PC-3 (cell line): ENCODE measurements around the gene DIAPH1. TPM values are rescaled to one million over a fixed set of nuclear protein-coding genes. Genes with fewer than 3 reads are reported as not detected.

Experiments
- ATAC-seq: fragments of 200-7000 bp; cut with Tn5 transposase; 2 replicates; pipeline ENCODE4 v1.9.1; 2020; ENCODE audit warnings: mild to moderate bottlenecking, moderate library complexity
- BruUV-seq: library from RNA; stranded (reverse); fragments of 400-500 nt; replicated peaks from 2 replicates; lab custom pipeline; 2021; lab: Mats Ljungman, UMichigan
- CTCF ChIA-PET: fragments of 300-600 bp; sonication (Branson Sonifier 250); formaldehyde crosslinking; loops from one replicate; lab custom pipeline; 2022; ENCODE audit warnings: antibody characterized with exemption; lab: Charles Lee
- POLR2A ChIA-PET: fragments of 300-600 bp; sonication (Branson Sonifier 250); formaldehyde crosslinking; loops from one replicate; lab custom pipeline; 2022; ENCODE audit warnings: antibody characterized with exemption; ENCODE audit not compliant: unreplicated experiment; lab: Charles Lee
- DNase-seq: peaks from one replicate; pipeline ENCODE4 v3.0.0-alpha.2; 2015
- H2AFZ ChIP-seq: fragments of 300-600 bp; sonication (generic); 2 replicates; pipeline ENCODE4 v1.6.0; 2016; ENCODE audit warnings: antibody characterized with exemption, low read length
- H3F3A ChIP-seq: fragments of 300-600 bp; sonication (generic); one replicate; pipeline ENCODE4 v1.6.0; 2017; ENCODE audit warnings: antibody characterized with exemption, low read length, control low read depth, mild to moderate bottlenecking; ENCODE audit not compliant: unreplicated experiment
- H3K27ac ChIP-seq: fragments of 300-600 bp; sonication (generic); 2 replicates; pipeline ENCODE4 v1.5.1; 2016; ENCODE audit warnings: mild to moderate bottlenecking, low read length
- H3K27me3 ChIP-seq: fragments of 300-600 bp; sonication (generic); 2 replicates; pipeline ENCODE4 v1.6.1; 2016; ENCODE audit warnings: low read length, mixed read lengths
- H3K36me3 ChIP-seq: fragments of 300-600 bp; sonication (generic); 2 replicates; pipeline ENCODE4 v1.6.1; 2016; ENCODE audit warnings: low read depth, mixed run types, low read length, mixed read lengths
- H3K4me1 ChIP-seq: fragments of 300-600 bp; sonication (generic); 2 replicates; pipeline ENCODE4 v1.5.1; 2016; ENCODE audit warnings: low read length; ENCODE audit not compliant: insufficient read depth
- H3K4me2 ChIP-seq: fragments of 300-600 bp; sonication (generic); 2 replicates; pipeline ENCODE4 v1.6.0; 2016; ENCODE audit warnings: low read length
- H3K4me3 ChIP-seq: fragments of 300-600 bp; sonication (generic); 2 replicates; pipeline ENCODE4 v1.5.1; 2016; ENCODE audit warnings: mild to moderate bottlenecking, low read length, mixed read lengths
- H3K79me2 ChIP-seq: fragments of 300-600 bp; sonication (generic); 2 replicates; pipeline ENCODE4 v1.6.1; 2017; ENCODE audit warnings: low read length, mixed read lengths
- H3K9ac ChIP-seq: fragments of 300-600 bp; sonication (generic); 2 replicates; pipeline ENCODE4 v1.6.0; 2016; ENCODE audit warnings: mild to moderate bottlenecking, low read length
- H3K9me2 ChIP-seq: fragments of 300-600 bp; sonication (generic); replicated peaks from 2 replicates; pipeline ENCODE4 v1.6.1; 2016; ENCODE audit warnings: mixed run types, low read length, mixed read lengths
- H3K9me3 ChIP-seq: fragments of 300-600 bp; sonication (generic); 2 replicates; pipeline ENCODE4 v1.6.1; 2016; ENCODE audit warnings: low read length, mixed read lengths
- H4K20me1 ChIP-seq: fragments of 300-600 bp; sonication (generic); 2 replicates; pipeline ENCODE4 v1.6.1; 2016; ENCODE audit warnings: low read length, mixed read lengths
- CTCF ChIP-seq: fragments of 300-600 bp; sonication (generic); conservative IDR thresholded peaks from 2 replicates; pipeline ENCODE4 v1.5.1; 2017; ENCODE audit warnings: antibody characterized with exemption, low read depth, mild to moderate bottlenecking, low read length
- EZH2 ChIP-seq: fragments of 300-600 bp; sonication (generic); IDR thresholded peaks from one replicate; pipeline ENCODE4 v1.6.1; 2017; ENCODE audit warnings: antibody characterized with exemption, mild to moderate bottlenecking, low read length; ENCODE audit not compliant: unreplicated experiment
- EZH2phosphoT487 ChIP-seq: fragments of 300-600 bp; sonication (generic); IDR thresholded peaks from 2 replicates; pipeline ENCODE4 v1.6.1; 2018; ENCODE audit warnings: mild to moderate bottlenecking, antibody characterized with exemption, low read length, borderline replicate concordance
- intact Hi-C: fragments of 100-400 bp; cut with micrococcal nuclease; formaldehyde crosslinking; loops from 2 replicates; pipeline ENCODE4 v1.9.0; 2023
- total RNA-seq: library from RNA; depleted of rRNA; stranded (reverse); fragments of >200 nt; gene quantifications from 2 replicates; pipeline ENCODE4 v1.2.3, GENCODE V29; 2014; rRNA removed

Gene DIAPH1
- total RNA-seq, 1 experiment from 2014 or later = 51.9 TPM

- POLR2A ChIA-PET = no interaction called here
- Histone ChIP-seq H3K27ac (no peak overlapping the region), H3K4me2 (no peak overlapping the region), H3K9ac (no peak overlapping the region), H2AFZ (no peak overlapping the region), H3K9me3 (no peaks in the 10 kb centered on the region), H3K4me3 (no peak overlapping the region), H3K79me2 (no peaks in the 10 kb centered on the region), H4K20me1 (no peaks in the 10 kb centered on the region), H3K4me1 (no peaks in the 10 kb centered on the region), H3K27me3 (no peaks in the 10 kb centered on the region), H3K9me2 (no peaks in the 10 kb centered on the region), H3K36me3 (no peaks in the 10 kb centered on the region), H3F3A (no peaks in the 10 kb centered on the region)
- BruUV-seq = no TSS peak
- DNase-seq (no peak), ATAC-seq (no peak)
- CTCF ChIA-PET = no interaction called here
- no peak for TF ChIP-seq EZH2
- TF ChIP-seq CTCF = no peak
- no peak for TF ChIP-seq EZH2phosphoT487
- intact Hi-C loops = no loop called here
Measured at GRCh38 chr5:141465351-141465750, 153.4 kb downstream of the DIAPH1 start.

Other genes with a start within 250 kb of the DIAPH1 start
- 1.2 and 1.3 TPM in 2 replicates for gene PCDHGB3, start 248.8 kb downstream of the DIAPH1 start, total RNA-seq
- 1.3 and 1.6 TPM in 2 replicates for gene PCDHGA6, start 245.1 kb downstream of the DIAPH1 start, total RNA-seq
- 0.51 and 0.75 TPM in 2 replicates for gene PCDHGA7, start 236.3 kb downstream of the DIAPH1 start, total RNA-seq
- gene PCDHGB4, start 231.3 kb downstream of the DIAPH1 start, total RNA-seq = 0.73 and 1.3 TPM in 2 replicates
- 0.23 and 0.51 TPM in 2 replicates for gene PCDHGA8, start 226.4 kb downstream of the DIAPH1 start, total RNA-seq
- gene PCDHGB5, start 221.1 kb downstream of the DIAPH1 start, total RNA-seq = 9.0 and 10.3 TPM in 2 replicates
- gene PCDHGA9, start 216.2 kb downstream of the DIAPH1 start, total RNA-seq = 1.9 and 2.9 TPM in 2 replicates
- gene PCDHGB6, start 211.0 kb downstream of the DIAPH1 start, total RNA-seq = 1.1 and 1.8 TPM in 2 replicates
- gene PCDHGA10, start 206.0 kb downstream of the DIAPH1 start, total RNA-seq = 0.23 and 0.84 TPM in 2 replicates
- gene PCDHGB7, start 201.3 kb downstream of the DIAPH1 start, total RNA-seq = 0.44 and 1.4 TPM in 2 replicates
- 0.66 and 0.92 TPM in 2 replicates for gene PCDHGA11, start 197.9 kb downstream of the DIAPH1 start, total RNA-seq
- 0.11 and 0.52 TPM in 2 replicates for gene PCDHGA12, start 188.5 kb downstream of the DIAPH1 start, total RNA-seq
- 0.35 and 2.1 TPM in 2 replicates for gene PCDHGC3, start 143.0 kb downstream of the DIAPH1 start, total RNA-seq
- gene PCDHGC4, start 134.0 kb downstream of the DIAPH1 start, total RNA-seq = 0.58 and 1.5 TPM in 2 replicates
- 0.40 and 0.46 TPM in 2 replicates for gene PCDHGC5, start 129.9 kb downstream of the DIAPH1 start, total RNA-seq
- 66.8 and 82.9 TPM in 2 replicates for gene HDAC3, start 17.8 kb upstream of the DIAPH1 start, total RNA-seq
- 4.1 and 5.6 TPM in 2 replicates for gene RELL2, start 18.0 kb upstream of the DIAPH1 start, total RNA-seq
- 17.2 and 22.7 TPM in 2 replicates for gene FCHSD1, start 32.4 kb upstream of the DIAPH1 start, total RNA-seq
- 7.1 and 14.2 TPM in 2 replicates for gene ARAP3, start 63.2 kb upstream of the DIAPH1 start, total RNA-seq